HG02763 (cell line): ENCODE measurements around the gene NKX6-2.
"Not testable (repeated sequence)": the region's sequence is repeated elsewhere in the genome, so short reads cannot be mapped to it uniquely, and the experiment has no call there.

Experiments used
- ATAC-seq: cut with Tn5 transposase; IDR thresholded peaks from one replicate; pipeline ENCODE4 v1.9.1; 2021; ENCODE audit warnings: mild to moderate bottlenecking, moderate library complexity; ENCODE audit not compliant: unreplicated experiment

NKX6-2 gene

GRCh38 chr10:132761395-132762060 lies 24.4 kb downstream of the NKX6-2 start:
- no peak for ATAC-seq

- no peak for ATAC-seq
Observed at GRCh38 chr10:132758865-132759264, 27.1 kb downstream of the NKX6-2 start.

- ATAC-seq: no peak
Observed at GRCh38 chr10:132757171-132757570, 28.8 kb downstream of the NKX6-2 start.

- ATAC-seq: no peak
Observed at GRCh38 chr10:132756591-132756990, 29.4 kb downstream of the NKX6-2 start.

- no peak for ATAC-seq
Observed at GRCh38 chr10:132755166-132755711, 30.7 kb downstream of the NKX6-2 start.

- ATAC-seq: no peak
Observed at GRCh38 chr10:132754071-132754470, 31.9 kb downstream of the NKX6-2 start.

GRCh38 chr10:132753596-132753995 lies 32.4 kb downstream of the NKX6-2 start:
- no peak for ATAC-seq

- no peak for ATAC-seq
Observed at GRCh38 chr10:132752961-132753360, 33.0 kb downstream of the NKX6-2 start.

- ATAC-seq: no peak
Observed at GRCh38 chr10:132752378-132752777, 33.6 kb downstream of the NKX6-2 start.

- ATAC-seq: no peak
Observed at GRCh38 chr10:132750936-132751335, 35.0 kb downstream of the NKX6-2 start.

GRCh38 chr10:132749371-132749795 lies 36.6 kb downstream of the NKX6-2 start:
- ATAC-seq: no peak

- ATAC-seq: no peak
Observed at GRCh38 chr10:132748545-132749370, 37.2 kb downstream of the NKX6-2 start.

- no peak for ATAC-seq
Observed at GRCh38 chr10:132748135-132748534, 37.8 kb downstream of the NKX6-2 start.

GRCh38 chr10:132746801-132747625 lies 38.9 kb downstream of the NKX6-2 start:
- no peak for ATAC-seq

GRCh38 chr10:132746386-132746785 lies 39.6 kb downstream of the NKX6-2 start:
- no peak for ATAC-seq

- ATAC-seq: no peak
Observed at GRCh38 chr10:132745971-132746370, 40.0 kb downstream of the NKX6-2 start.

GRCh38 chr10:132745511-132745910 lies 40.4 kb downstream of the NKX6-2 start:
- no peak for ATAC-seq

GRCh38 chr10:132744839-132745238 lies 41.1 kb downstream of the NKX6-2 start:
- no peak for ATAC-seq

- no peak for ATAC-seq
Observed at GRCh38 chr10:132743925-132744490, 41.9 kb downstream of the NKX6-2 start.

GRCh38 chr10:132743196-132743924 lies 42.6 kb downstream of the NKX6-2 start:
- ATAC-seq: not testable (repeated sequence)
